ENCODE data around the gene KRT76.
"Not testable (repeated sequence)": the region's sequence is repeated elsewhere in the genome, so short reads cannot be mapped to it uniquely, and the experiment has no call there.

KRT76 gene

GRCh38 chr12:52798671-52799504 is 21.7 kb upstream of the KRT76 start:
- DNase-seq, result no peak

- no peak for DNase-seq
Observed at GRCh38 chr12:52798003-52798670, 21.0 kb upstream of the KRT76 start.

GRCh38 chr12:52797529-52797894 is 20.4 kb upstream of the KRT76 start:
- no peak for DNase-seq

GRCh38 chr12:52796839-52797528 is 19.8 kb upstream of the KRT76 start:
- no peak for DNase-seq

DNA sequence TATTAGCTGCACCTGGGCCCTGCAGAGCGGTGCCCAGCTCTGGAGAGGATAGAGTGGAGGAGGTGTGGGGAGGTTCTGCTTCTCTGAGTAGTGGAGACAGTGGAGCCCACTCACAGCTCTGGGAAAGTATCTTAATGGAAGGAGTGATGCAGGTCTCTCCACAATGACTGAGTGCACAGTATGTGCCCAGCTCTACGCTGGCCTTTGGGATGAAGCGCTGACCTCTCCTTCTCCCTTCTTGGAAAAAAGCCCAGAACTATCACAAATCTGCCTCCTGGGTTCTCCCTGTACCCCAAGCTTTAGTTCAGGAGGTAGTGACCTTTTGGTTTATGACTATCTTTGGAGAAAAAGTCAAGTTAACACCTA is 19.3 kb upstream of the KRT76 start:
- DNase-seq, result no peak

- no peak for DNase-seq
Observed at GRCh38 chr12:52795694-52796428, 18.7 kb upstream of the KRT76 start, which contains the start of gene KRT3. Gene KRT3 (minus strand): TSS chr12:52796117. CDS start chr12:52796042, 75 bp downstream.

- not testable (repeated sequence) for DNase-seq
Observed at GRCh38 chr12:52795332-52795674, 18.2 kb upstream of the KRT76 start.

GRCh38 chr12:52794479-52795331 is 17.6 kb upstream of the KRT76 start:
- DNase-seq, result no peak

DNA sequence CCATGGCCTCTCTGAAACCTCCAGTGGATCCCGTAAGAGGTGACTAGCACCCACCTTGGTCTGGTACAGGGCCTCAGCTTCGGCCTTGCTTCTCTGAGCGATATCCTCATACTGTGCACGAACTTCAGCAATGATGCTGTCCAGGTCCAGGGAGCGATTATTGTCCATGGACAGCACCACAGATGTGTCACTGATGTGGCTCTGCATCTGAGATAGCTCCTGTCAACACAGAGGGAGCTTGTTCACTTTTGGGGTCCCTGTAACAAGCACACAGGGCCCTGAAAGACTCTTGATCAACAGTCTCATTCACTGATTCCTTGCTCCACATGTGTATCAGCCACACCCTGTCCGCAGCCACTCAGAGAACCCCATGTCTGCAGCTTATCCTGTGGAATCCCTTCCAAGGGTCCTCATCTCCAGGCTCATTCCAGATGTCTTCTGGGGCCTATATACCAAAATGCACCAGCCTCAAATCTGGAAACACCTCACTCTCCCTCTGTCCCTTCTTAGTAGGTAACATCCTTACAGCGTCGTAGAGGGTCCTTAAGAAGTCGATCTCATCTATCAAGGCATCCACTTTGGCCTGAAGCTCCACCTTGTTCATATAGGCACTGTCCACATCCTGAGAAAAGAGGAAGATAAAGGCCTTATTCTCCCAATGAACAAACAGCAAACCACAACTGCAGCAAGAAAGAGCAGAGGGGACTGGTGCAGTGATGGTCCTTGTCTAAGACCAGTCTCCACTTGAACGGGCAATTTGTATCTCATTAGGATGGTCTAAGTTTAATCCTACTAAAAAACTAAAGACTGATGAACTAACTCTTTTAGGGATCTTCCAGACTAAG is 15.3 kb upstream of the KRT76 start:
- DNase-seq, result no peak

GRCh38 chr12:52791271-52792184 is 14.4 kb upstream of the KRT76 start:
- no peak for DNase-seq

- no peak for DNase-seq
Observed at GRCh38 chr12:52790427-52791270, 13.5 kb upstream of the KRT76 start.

DNA sequence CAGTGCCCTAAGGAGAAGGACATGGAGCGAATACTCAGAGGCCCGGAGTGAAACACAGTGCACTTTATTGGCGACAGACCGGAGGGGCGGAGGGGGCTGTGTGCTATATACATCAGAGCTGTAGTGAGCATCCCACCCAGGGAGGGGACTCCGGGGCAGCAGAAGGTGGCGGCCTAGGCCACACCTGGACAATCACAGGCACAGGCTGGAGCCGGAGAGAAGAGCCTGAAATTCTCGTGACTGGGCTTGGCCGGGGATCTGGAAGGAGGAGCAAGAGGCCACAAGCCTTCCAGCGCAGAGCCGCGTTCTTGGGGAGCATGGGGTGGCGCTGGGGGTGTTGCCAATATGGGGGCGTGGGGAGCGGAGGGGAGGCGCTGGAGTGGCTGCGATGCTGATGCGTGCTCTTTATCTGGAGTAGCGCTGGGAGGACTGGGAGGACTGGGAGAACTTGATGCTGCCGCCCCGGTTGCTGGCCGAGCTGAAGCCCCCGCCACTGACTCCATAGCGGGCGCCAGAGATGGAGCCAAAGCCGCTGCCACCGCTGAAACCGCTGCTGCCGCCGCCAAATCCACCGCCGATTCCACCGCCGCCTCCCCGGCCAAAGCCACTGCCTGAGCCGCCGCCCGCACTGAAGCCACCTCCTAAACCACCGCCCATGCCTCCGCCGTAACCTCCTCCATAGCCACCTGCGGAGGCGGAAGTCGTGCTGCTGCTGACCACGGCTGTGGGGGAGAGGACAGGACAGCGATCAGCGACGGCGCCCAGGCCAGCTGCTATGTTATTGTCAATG is 12.7 kb upstream of the KRT76 start:
- DNase-seq, result peak in 1 of 56 donors; percentile 6

DNA sequence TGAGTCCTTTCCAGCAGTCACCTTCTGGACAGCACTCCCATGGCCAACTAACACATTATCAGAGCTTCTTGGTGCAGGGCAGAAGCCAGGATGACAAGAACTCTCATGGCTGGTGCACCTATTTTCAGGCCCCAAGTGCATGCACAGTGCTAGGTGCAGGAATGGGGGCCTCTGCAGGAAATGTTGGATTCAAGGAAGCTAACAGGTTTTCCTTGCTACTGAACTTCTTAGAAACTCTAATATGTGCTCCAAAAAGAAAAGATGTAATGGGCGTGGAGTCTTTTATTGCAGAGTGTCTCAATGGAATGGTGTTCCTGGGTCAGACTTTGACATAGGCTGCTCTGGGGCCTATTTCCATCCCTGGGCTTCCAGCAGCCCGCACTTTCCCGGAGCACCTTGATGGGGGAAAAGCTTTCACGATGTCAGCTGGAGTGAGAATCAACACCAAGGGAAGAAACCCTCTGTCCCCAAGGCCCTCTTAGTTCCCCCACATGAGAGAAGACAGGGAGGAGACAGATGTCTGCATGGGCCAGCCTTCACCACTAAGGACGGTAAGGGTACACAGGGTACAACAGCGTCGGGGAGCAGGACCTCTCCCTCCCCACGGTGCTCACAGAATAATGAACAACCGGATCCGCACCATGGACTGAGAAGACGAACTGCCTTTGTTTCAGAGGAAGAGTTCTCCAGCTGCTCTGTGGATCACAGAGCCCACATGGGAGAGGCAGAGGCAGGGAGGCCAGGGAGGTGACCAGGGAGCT is 11.9 kb upstream of the KRT76 start:
- DNase-seq, result no peak

GRCh38 chr12:52788192-52788875 is 11.2 kb upstream of the KRT76 start:
- no peak for DNase-seq
